HL-60 (cell line): ENCODE measurements around the gene PIK3CD.

Experiments
- GABPA ChIP-seq: IDR thresholded peaks from 2 replicates; pipeline ENCODE4 v1.6.1; 2012; ENCODE audit warnings: low read depth
- POLR2AphosphoS5 ChIP-seq: IDR thresholded peaks from 2 replicates; pipeline ENCODE4 v1.6.1; 2012; ENCODE audit warnings: low read depth
- SPI1 ChIP-seq: IDR thresholded peaks from 2 replicates; pipeline ENCODE4 v1.6.1; 2012; ENCODE audit warnings: low read depth, mild to moderate bottlenecking, borderline replicate concordance
- TF ChIP-seq, protein P1 (sequence below): IDR thresholded peaks from one replicate; pipeline ENCODE4 v1.5.1; 2011; ENCODE audit warnings: low read length, control low read depth, inconsistent platforms; ENCODE audit not compliant: insufficient read depth
- TF ChIP-seq, protein P2 (sequence below): IDR thresholded peaks from 2 replicates; pipeline ENCODE4 v1.6.1; 2012; ENCODE audit warnings: low read depth; ENCODE audit not compliant: insufficient replicate concordance

GRCh38 chr1:9774712-9775679, 123.5 kb downstream of the PIK3CD start:
- TF ChIP-seq, protein P1, sequence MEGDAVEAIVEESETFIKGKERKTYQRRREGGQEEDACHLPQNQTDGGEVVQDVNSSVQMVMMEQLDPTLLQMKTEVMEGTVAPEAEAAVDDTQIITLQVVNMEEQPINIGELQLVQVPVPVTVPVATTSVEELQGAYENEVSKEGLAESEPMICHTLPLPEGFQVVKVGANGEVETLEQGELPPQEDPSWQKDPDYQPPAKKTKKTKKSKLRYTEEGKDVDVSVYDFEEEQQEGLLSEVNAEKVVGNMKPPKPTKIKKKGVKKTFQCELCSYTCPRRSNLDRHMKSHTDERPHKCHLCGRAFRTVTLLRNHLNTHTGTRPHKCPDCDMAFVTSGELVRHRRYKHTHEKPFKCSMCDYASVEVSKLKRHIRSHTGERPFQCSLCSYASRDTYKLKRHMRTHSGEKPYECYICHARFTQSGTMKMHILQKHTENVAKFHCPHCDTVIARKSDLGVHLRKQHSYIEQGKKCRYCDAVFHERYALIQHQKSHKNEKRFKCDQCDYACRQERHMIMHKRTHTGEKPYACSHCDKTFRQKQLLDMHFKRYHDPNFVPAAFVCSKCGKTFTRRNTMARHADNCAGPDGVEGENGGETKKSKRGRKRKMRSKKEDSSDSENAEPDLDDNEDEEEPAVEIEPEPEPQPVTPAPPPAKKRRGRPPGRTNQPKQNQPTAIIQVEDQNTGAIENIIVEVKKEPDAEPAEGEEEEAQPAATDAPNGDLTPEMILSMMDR = no peak
- TF ChIP-seq, protein P2, sequence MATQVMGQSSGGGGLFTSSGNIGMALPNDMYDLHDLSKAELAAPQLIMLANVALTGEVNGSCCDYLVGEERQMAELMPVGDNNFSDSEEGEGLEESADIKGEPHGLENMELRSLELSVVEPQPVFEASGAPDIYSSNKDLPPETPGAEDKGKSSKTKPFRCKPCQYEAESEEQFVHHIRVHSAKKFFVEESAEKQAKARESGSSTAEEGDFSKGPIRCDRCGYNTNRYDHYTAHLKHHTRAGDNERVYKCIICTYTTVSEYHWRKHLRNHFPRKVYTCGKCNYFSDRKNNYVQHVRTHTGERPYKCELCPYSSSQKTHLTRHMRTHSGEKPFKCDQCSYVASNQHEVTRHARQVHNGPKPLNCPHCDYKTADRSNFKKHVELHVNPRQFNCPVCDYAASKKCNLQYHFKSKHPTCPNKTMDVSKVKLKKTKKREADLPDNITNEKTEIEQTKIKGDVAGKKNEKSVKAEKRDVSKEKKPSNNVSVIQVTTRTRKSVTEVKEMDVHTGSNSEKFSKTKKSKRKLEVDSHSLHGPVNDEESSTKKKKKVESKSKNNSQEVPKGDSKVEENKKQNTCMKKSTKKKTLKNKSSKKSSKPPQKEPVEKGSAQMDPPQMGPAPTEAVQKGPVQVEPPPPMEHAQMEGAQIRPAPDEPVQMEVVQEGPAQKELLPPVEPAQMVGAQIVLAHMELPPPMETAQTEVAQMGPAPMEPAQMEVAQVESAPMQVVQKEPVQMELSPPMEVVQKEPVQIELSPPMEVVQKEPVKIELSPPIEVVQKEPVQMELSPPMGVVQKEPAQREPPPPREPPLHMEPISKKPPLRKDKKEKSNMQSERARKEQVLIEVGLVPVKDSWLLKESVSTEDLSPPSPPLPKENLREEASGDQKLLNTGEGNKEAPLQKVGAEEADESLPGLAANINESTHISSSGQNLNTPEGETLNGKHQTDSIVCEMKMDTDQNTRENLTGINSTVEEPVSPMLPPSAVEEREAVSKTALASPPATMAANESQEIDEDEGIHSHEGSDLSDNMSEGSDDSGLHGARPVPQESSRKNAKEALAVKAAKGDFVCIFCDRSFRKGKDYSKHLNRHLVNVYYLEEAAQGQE = no peak
- TF ChIP-seq SPI1 (no peak), POLR2AphosphoS5 (no peak), GABPA (no peak)
